ENCODE data around the gene NFKBIA.
"Not testable (repeated sequence)": the region's sequence is repeated elsewhere in the genome, so short reads cannot be mapped to it uniquely, and the experiment has no call there.

NFKBIA gene

DNA sequence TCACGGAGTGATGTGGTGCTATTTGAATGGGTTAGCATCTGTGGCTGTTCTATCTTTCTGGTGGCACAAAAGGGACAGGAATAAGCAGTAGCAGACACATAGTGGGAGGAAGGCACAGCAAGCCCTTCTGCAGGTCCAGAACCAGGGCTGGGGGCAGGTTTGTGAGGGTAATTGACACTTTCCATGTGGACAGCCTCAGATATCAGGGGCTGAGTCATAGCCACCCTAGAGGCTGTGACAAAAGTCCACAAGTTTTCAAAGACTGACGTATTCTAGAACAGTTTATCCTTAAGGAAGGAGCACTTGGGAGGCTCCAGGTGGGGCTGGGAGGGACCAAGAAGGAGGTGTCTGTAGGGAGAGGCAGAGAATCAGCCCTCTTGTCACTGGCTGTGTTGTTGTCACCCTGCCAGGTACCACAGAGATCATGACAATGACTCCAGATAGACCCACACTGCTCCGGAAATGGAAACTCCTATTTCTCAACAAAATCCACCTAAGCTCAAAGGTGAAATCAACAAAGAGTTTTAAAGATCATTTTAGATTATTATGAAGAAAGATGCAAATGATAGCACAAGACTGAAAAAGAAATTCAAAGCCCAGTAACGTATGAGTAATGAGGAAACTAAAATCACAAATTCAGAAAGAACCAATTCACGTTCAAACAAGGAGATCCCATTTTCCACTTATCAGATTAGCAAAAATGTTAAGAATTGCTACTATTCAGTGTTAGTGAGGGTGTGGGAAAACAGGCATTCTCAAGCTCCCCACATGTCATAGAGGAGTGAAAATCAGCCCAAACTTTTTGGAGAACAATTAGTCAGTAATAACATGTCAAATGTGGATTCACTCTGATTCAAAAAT, 48.3 kb downstream of the NFKBIA start:
- intact Hi-C loops (cut with DNase I) = no loop called here
- DNase-seq = peak in 1 of 42 donors; percentile 28

DNA sequence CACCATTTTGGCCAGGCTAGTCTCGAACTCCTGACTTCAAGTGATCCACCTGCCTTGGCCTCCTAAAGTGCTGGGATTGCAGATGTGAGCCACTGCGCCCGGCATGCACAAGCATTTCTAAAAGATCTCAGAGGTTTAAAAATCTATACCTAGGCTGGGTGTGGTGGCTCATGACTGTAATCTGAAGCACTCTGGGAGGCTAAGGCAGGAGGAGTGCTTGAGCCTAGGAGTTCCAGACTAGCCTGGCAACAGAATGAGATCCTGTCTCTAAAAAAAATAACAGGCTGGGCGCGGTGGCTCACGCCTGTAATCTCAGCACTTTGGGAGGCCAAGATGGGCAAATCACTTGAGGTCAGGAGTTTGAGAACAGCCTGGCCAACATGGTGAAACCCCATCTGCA, 49.3 kb downstream of the NFKBIA start:
- intact Hi-C loops (cut with DNase I); DNase-seq: not testable (repeated sequence)

DNA sequence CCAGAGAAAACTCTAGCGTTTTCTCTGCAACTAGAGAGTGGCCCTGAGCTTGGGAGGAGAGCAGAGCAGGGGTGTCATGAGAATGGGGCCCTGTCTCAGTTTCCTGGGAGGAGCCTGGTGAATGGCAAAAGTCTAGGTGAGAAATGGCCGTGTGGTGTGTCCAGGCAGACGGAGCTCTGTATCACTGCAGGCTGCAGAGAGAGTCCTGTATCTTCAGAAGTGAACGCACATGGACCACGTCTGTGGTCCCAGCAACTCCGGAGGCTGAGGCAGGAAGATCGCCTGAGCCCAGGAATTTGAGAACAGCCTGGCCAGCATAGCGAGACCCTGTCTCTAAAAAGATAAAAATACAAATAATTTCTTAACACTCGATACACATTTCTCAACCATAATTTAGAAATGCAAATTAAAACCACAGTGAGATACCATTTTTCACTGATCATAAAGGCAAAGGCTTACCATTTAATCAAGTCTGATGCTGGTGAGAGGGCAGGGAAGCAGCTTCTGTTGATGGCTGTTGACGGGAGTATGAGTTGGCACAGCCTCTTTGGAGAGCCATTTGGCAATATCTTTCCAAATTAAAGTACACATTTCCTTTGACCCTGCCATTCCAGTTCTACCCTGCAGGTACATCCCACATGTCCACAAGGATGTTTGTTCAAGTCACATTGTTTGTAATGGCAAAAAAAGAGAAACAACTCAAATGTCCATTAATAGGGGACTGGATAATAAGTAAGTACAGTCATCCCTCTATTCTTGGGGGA, 51.0 kb downstream of the NFKBIA start:
- DNase-seq = no peak
- intact Hi-C loops (cut with DNase I) = no loop called here

DNA sequence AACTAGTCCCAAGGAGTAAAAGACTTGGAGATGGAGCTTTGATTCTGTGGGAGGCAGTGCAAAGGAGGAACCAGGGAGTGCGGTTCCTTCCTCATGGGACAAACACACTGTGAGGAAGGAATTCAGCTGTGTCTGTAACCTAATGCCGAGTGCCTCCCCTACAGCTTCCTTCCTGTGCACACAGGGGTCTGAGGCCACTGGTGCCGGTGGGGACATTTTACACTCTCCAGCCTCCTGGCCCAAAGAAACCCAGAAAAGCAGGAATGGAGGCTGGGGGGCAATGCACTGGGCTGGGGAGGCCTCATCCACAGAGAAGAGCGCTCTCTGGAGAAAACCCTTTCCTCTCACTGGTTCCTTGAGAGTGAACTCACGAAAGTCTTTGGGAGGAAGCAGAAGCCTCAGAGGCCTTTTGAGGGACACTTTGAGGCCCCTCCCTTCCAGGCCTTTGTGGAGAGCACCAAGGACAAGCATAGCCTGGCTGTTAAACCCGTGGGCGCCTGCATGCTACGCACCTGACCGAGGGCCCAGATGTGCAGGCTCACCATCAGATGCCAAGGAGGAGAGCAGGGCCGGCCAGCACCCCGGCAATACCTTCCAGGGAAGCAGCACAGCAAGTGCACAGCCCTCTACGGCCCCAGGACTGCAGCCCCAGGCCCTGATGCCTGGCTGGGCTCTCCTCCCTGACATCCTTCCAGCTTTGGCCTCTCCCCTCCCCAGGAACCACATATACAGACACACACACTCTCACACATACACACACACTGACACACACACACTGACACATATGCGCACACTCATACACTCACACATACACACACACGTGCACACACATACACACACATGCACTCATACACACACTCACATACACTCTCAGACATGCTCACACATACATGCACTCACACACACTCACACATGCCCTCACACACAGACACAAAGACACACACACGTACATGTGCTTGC, 52.0 kb downstream of the NFKBIA start:
- intact Hi-C loops (cut with DNase I) = no loop called here
- DNase-seq = no peak

DNA sequence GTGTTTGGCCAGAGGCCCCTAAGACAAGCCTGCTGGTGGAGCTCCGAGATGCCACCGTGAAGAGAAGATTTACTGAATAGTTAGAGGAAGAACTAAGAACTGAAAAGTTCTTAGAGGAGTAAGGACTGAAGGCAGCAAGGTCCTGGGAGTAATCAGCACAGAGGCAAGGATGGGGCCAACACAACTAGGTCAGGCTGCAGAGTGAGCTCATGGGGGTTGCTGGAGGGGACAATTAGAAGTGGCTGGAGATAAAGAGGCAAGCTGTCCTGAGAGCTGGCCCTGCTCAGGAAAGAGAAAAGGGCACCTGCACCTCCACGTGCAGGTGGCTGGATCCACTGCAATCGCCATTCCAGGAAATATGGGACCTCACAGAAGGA, 52.7 kb downstream of the NFKBIA start:
- intact Hi-C loops (cut with DNase I) = no loop called here
- DNase-seq = no peak

Data from head of caudate nucleus (tissue), 42 donors.